IMR-90 (cell line): ENCODE measurements around the gene CD300C. TPM values are rescaled to one million over a fixed set of nuclear protein-coding genes. Genes with fewer than 3 reads are reported as not detected.

ENCODE experiments used
- ATAC-seq: fragments of 200-7000 bp; cut with Tn5 transposase; 2 replicates; pipeline ENCODE4 v1.9.1; 2020; ENCODE audit warnings: low read depth, mild to moderate bottlenecking, moderate library complexity
- BruUV-seq: library from RNA; stranded (reverse); fragments of 400-500 nt; replicated peaks from 2 replicates; lab custom pipeline; 2021; lab: Mats Ljungman, UMichigan
- CTCF ChIA-PET: fragments of 300-600 bp; formaldehyde crosslinking; extraction: SDS; loops from one replicate; lab custom pipeline; 2021; ENCODE audit warnings: antibody characterized with exemption; lab: Yijun Ruan, JAX
- POLR2A ChIA-PET: fragments of 300-600 bp; sonication (Branson Sonifier 250); formaldehyde crosslinking; loops from one replicate; lab custom pipeline; 2022; ENCODE audit warnings: antibody characterized with exemption; ENCODE audit not compliant: unreplicated experiment; lab: Charles Lee
- DNase-seq: peaks from one replicate; pipeline ENCODE4 v3.0.0; 2013
- H2AFZ ChIP-seq: replicated peaks from 2 replicates; pipeline ENCODE3; 2013; ENCODE audit warnings: low read length, mild to moderate bottlenecking; ENCODE audit not compliant: poor library complexity
- H2AK5ac ChIP-seq: 2 replicates; pipeline ENCODE4 v1.6.1; 2013; ENCODE audit warnings: low read depth, low read length, inconsistent platforms
- H2AK9ac ChIP-seq: replicated peaks from 2 replicates; pipeline ENCODE3; 2013; ENCODE audit warnings: mild to moderate bottlenecking, low read depth, low read length, moderate library complexity; ENCODE audit not compliant: poor library complexity
- H2BK120ac ChIP-seq: 2 replicates; pipeline ENCODE4 v1.6.1; 2013; ENCODE audit warnings: low read depth, low read length, inconsistent platforms
- H2BK15ac ChIP-seq: 3 replicates; pipeline ENCODE4 v1.6.1; 2013; ENCODE audit warnings: low read depth, low read length, inconsistent platforms
- H2BK20ac ChIP-seq: 2 replicates; pipeline ENCODE4 v1.6.1; 2013; ENCODE audit warnings: low read depth, mild to moderate bottlenecking, inconsistent platforms, low read length, moderate library complexity
- H2BK5ac ChIP-seq: 2 replicates; pipeline ENCODE4 v1.6.1; 2013; ENCODE audit warnings: mild to moderate bottlenecking, low read depth, low read length, inconsistent platforms; ENCODE audit not compliant: poor library complexity, severe bottlenecking
- H3K14ac ChIP-seq: replicated peaks from 2 replicates; pipeline ENCODE4 v1.6.1; 2013; ENCODE audit warnings: low read depth, low read length, inconsistent platforms
- H3K18ac ChIP-seq: 2 replicates; pipeline ENCODE4 v1.6.1; 2013; ENCODE audit warnings: low read depth, low read length, control low read depth
- H3K23ac ChIP-seq: 2 replicates; pipeline ENCODE4 v1.6.1; 2013; ENCODE audit warnings: low read depth, low read length, inconsistent platforms
- H3K27ac ChIP-seq: 2 replicates; pipeline ENCODE4 v1.5.1; 2013; ENCODE audit warnings: mild to moderate bottlenecking, control low read depth, low read length; ENCODE audit not compliant: insufficient read depth
- H3K27me3 ChIP-seq: 2 replicates; pipeline ENCODE4 v1.6.1; 2013; ENCODE audit warnings: low read length; ENCODE audit not compliant: control insufficient read depth, insufficient read depth
- H3K36me3 ChIP-seq: 2 replicates; pipeline ENCODE4 v1.6.1; 2013; ENCODE audit warnings: low read length, mixed read lengths; ENCODE audit not compliant: control insufficient read depth, insufficient read depth
- H3K4ac ChIP-seq: 2 replicates; pipeline ENCODE4 v1.6.1; 2013; ENCODE audit warnings: low read depth, low read length, inconsistent platforms
- H3K4me1 ChIP-seq: 2 replicates; pipeline ENCODE4 v1.6.1; 2013; ENCODE audit warnings: low read length, mixed read lengths; ENCODE audit not compliant: control insufficient read depth, insufficient read depth
- H3K4me2 ChIP-seq: 2 replicates; pipeline ENCODE4 v1.6.1; 2013; ENCODE audit warnings: low read depth, mild to moderate bottlenecking, control low read depth, low read length, moderate library complexity
- H3K4me3 ChIP-seq: 2 replicates; pipeline ENCODE4 v1.5.1; 2013; ENCODE audit warnings: low read depth, mild to moderate bottlenecking, control low read depth, low read length, moderate library complexity; ENCODE audit not compliant: insufficient read depth
- H3K56ac ChIP-seq: 2 replicates; pipeline ENCODE4 v1.6.1; 2013; ENCODE audit warnings: low read length, inconsistent platforms; ENCODE audit not compliant: insufficient read depth; ENCODE audit errors: extremely low read depth
- H3K79me1 ChIP-seq, 2 experiments: 2 replicates each; pipeline ENCODE4 v1.6.1; 2013; ENCODE audit warnings: low read length in 2 of 2, inconsistent platforms in 1 of 2, low read depth in 1 of 2
- H3K9ac ChIP-seq: 2 replicates; pipeline ENCODE4 v1.6.1; 2013; ENCODE audit warnings: low read depth, low read length, control low read depth
- H3K9me1 ChIP-seq: 2 replicates; pipeline ENCODE4 v1.6.1; 2013; ENCODE audit warnings: low read length, inconsistent platforms; ENCODE audit not compliant: insufficient read depth
- H3K9me3 ChIP-seq: 2 replicates; pipeline ENCODE4 v1.6.1; 2013; ENCODE audit warnings: low read length; ENCODE audit not compliant: control insufficient read depth, insufficient read depth
- H4K20me1 ChIP-seq: 2 replicates; pipeline ENCODE4 v1.6.1; 2013; ENCODE audit warnings: low read length, inconsistent platforms; ENCODE audit not compliant: insufficient read depth
- H4K5ac ChIP-seq: 2 replicates; pipeline ENCODE4 v1.6.1; 2013; ENCODE audit warnings: mild to moderate bottlenecking, low read depth, low read length, control low read depth
- H4K8ac ChIP-seq, 2 experiments: 2 replicates each; pipeline ENCODE4 v1.6.1; 2013; ENCODE audit warnings: low read depth in 2 of 2, low read length in 2 of 2, control low read depth in 1 of 2, inconsistent platforms in 1 of 2
- H4K91ac ChIP-seq: 2 replicates; pipeline ENCODE4 v1.6.1; 2013; ENCODE audit warnings: low read depth, low read length, inconsistent platforms; ENCODE audit not compliant: insufficient read depth
- BHLHE40 ChIP-seq: fragments of 150-350 bp; IDR thresholded peaks from 2 replicates; pipeline ENCODE4 v1.6.1; 2016; ENCODE audit warnings: mild to moderate bottlenecking, low read depth, low read length
- CTCF ChIP-seq: conservative IDR thresholded peaks from 2 replicates; pipeline ENCODE4 v1.5.1; 2012; ENCODE audit warnings: mild to moderate bottlenecking, low read depth, low read length, improper control_type of control experiment
- WGBS, 2 experiments: methylation state at CpG; one replicate each; pipeline versions ENCODE4 v1.1.5 to v1.1.7; 2013; ENCODE audit warnings: missing lambda C conversion rate in 2 of 2; ENCODE audit not compliant: insufficient read length in 1 of 2; ENCODE audit errors: extremely low coverage in 2 of 2; 5-methylcytosine and 5-hydroxymethylcytosine counted together
- dilution Hi-C: fragments of 300-500 bp; cut with HindIII; formaldehyde crosslinking; loops from one replicate; pipeline ENCODE4 v1.14.3; 2018; ENCODE audit warnings: low sequenced_read_pairs; ENCODE audit not compliant: unreplicated experiment
- in situ Hi-C: fragments of 300-500 bp; cut with MboI; formaldehyde crosslinking; loops from 3 replicates; pipeline ENCODE4 v1.14.3; 2019; ENCODE audit warnings: low sequenced_read_pairs, inconsistent platforms, mixed read lengths
- intact Hi-C: fragments of 100-400 bp; cut with micrococcal nuclease; formaldehyde crosslinking; loops from 2 replicates; pipeline ENCODE4 v1.10.0; 2022
- polyA plus RNA-seq, 3 experiments: library from polyadenylated mRNA; depleted of rRNA; stranded (reverse); fragments of >200 nt; gene quantifications; 2 replicates each; pipeline ENCODE4 v1.2.3, GENCODE V29; 2012; ENCODE audit warnings: low replicate concordance in 1 of 3
- total RNA-seq: library from RNA; depleted of rRNA; stranded (reverse); fragments of >200 nt; gene quantifications from 2 replicates; pipeline ENCODE4 v1.2.3, GENCODE V29; 2012

The CD300C gene
- total and polyA plus RNA-seq, 2 of the 4 experiments (the other 2 are of a cell fraction) = not detected

GRCh38 chr17:74541176-74542111 lies 4.5 kb downstream of the CD300C start:
- Histone ChIP-seq H2BK15ac (no peak overlapping the region), H3K4me2 (no peak overlapping the region), H2AK9ac (no peak overlapping the region), H3K23ac (no peak overlapping the region), H4K91ac (no peak overlapping the region), H2AFZ (no peak overlapping the region), H3K4me3 (no peak overlapping the region), H3K4me1 (no peaks in the 10 kb centered on the region), H3K36me3 (no peaks in the 10 kb centered on the region), H3K18ac (no peak overlapping the region), H4K8ac (no peak overlapping the region), H3K27ac (no peak overlapping the region), H3K14ac (no peak overlapping the region), H2BK5ac (no peak overlapping the region), H4K5ac (no peak overlapping the region), H2BK120ac (no peak overlapping the region), H3K9me3 (peaks cover 57% of the 10 kb centered on the region), H3K4ac (no peak overlapping the region), H4K20me1 (no peaks in the 10 kb centered on the region), H3K9ac (no peak overlapping the region), H2AK5ac (no peak overlapping the region), H3K56ac (no peak overlapping the region), H2BK20ac (no peak overlapping the region), H3K79me1 (no peaks in the 10 kb centered on the region), H3K9me1 (no peaks in the 10 kb centered on the region), H3K27me3 (no peaks in the 10 kb centered on the region)
- TF ChIP-seq CTCF = no peak
- no peak for TF ChIP-seq BHLHE40
- 35% methylated on average over 4 of the region's 23 CpGs; no CpG with 5 or more reads in 1 of the 2 experiments for WGBS, 2 experiments
- intact Hi-C loops = no loop called here
- CTCF ChIA-PET = interaction anchor here (1.0 kb wide), 1 partner anchor 116 kb away, joined by 3 read pairs; no protein-coding TSS in a partner anchor
- no peak for ATAC-seq
- dilution Hi-C loops = no loop called here
- in situ Hi-C loops = no loop called here
- POLR2A ChIA-PET = no interaction called here
- DNase-seq = no peak
- BruUV-seq = no TSS peak
